ENCODE results near the gene SUPT6H.

The SUPT6H gene

GRCh38 chr17:28737316-28737715, 75.3 kb downstream of the SUPT6H start:
- TF ChIP-seq ZNF8 (CRISPR knock-in tag; IDR thresholded peaks at IDR 0.05) (no peak), OSR1 (CRISPR knock-in tag; IDR thresholded peaks at IDR 0.05) (no peak), BACH2 (CRISPR knock-in tag; IDR thresholded peaks at IDR 0.05; ENCODE audit: borderline replicate concordance) (no peak), TSHZ2 (CRISPR knock-in tag; IDR thresholded peaks at IDR 0.05) (no peak)

GRCh38 chr17:28737770-28738679, 76.0 kb downstream of the SUPT6H start:
- no peak for ATAC-seq
- TF ChIP-seq TOX (CRISPR knock-in tag; IDR thresholded peaks at IDR 0.05; ENCODE audit: borderline replicate concordance) = no peak
- no peak for TF ChIP-seq ZNF565 (CRISPR knock-in tag; conservative IDR thresholded peaks at IDR 0.05; ENCODE audit: low read depth)
- TF ChIP-seq ZNF70 (CRISPR knock-in tag; IDR thresholded peaks at IDR 0.05) = no peak
- TF ChIP-seq PATZ1 (CRISPR knock-in tag; IDR thresholded peaks at IDR 0.05; ENCODE audit: borderline replicate concordance) = no peak
- TF ChIP-seq RARB (CRISPR knock-in tag; IDR thresholded peaks at IDR 0.05) = no peak
- no peak for TF ChIP-seq POU6F1 (CRISPR knock-in tag; IDR thresholded peaks at IDR 0.05; ENCODE audit: borderline replicate concordance, low read depth)
- TF ChIP-seq CREB5 (CRISPR knock-in tag; IDR thresholded peaks at IDR 0.05; ENCODE audit: low read depth) = no peak
- TF ChIP-seq TCF4 (CRISPR knock-in tag; IDR thresholded peaks at IDR 0.05; ENCODE audit: borderline replicate concordance) = no peak
- TF ChIP-seq ESRRG (CRISPR knock-in tag; IDR thresholded peaks at IDR 0.05) = no peak

More at GRCh38 chr17:28737316-28737715, 75.3 kb downstream of the SUPT6H start:
- ATAC-seq = no peak

GRCh38 chr17:28738680-28739384, 76.8 kb downstream of the SUPT6H start:
- TF ChIP-seq ARNTL (CRISPR knock-in tag; IDR thresholded peaks at IDR 0.05; ENCODE audit: borderline replicate concordance, low read depth) = no peak
- no peak for TF ChIP-seq TCF4 (CRISPR knock-in tag; IDR thresholded peaks at IDR 0.05; ENCODE audit: borderline replicate concordance)
- TF ChIP-seq ZFP30 (CRISPR knock-in tag; IDR thresholded peaks at IDR 0.05) = no peak
- no peak for TF ChIP-seq ESRRG (CRISPR knock-in tag; IDR thresholded peaks at IDR 0.05)
- no peak for TF ChIP-seq SNAI2 (CRISPR knock-in tag; IDR thresholded peaks at IDR 0.05)
- TF ChIP-seq TSHZ2 (CRISPR knock-in tag; IDR thresholded peaks at IDR 0.05) = no peak
- TF ChIP-seq ZC3H10 (CRISPR knock-in tag; IDR thresholded peaks at IDR 0.05) = no peak
- TF ChIP-seq CSDC2 (CRISPR knock-in tag; IDR thresholded peaks at IDR 0.05) = no peak
- ATAC-seq = no peak
